GM18858 (cell line): ENCODE data around the gene CUX1.
"Not testable (repeated sequence)": the region's sequence is repeated elsewhere in the genome, so short reads cannot be mapped to it uniquely, and the experiment has no call there.

Source experiments
- ATAC-seq: cut with Tn5 transposase; IDR thresholded peaks from one replicate; pipeline ENCODE4 v1.9.1; 2021; ENCODE audit not compliant: unreplicated experiment

Gene CUX1

GRCh38 chr7:102119213-102119651 lies 301.8 kb downstream of the CUX1 start:
- no peak for ATAC-seq

- no peak for ATAC-seq
These were observed 302.5 kb downstream of the CUX1 start for GRCh38 chr7:102119925-102120324.

GRCh38 chr7:102120666-102121195 lies 303.3 kb downstream of the CUX1 start:
- ATAC-seq = no peak

- ATAC-seq = no peak
These were observed 304.6 kb downstream of the CUX1 start for GRCh38 chr7:102122026-102122425.

- ATAC-seq = no peak
These were observed 307.7 kb downstream of the CUX1 start for GRCh38 chr7:102125127-102125596.

GRCh38 chr7:102128303-102128702 lies 310.9 kb downstream of the CUX1 start:
- ATAC-seq = no peak

GRCh38 chr7:102129636-102130370 lies 312.4 kb downstream of the CUX1 start:
- no peak for ATAC-seq

GRCh38 chr7:102132209-102132752 lies 314.9 kb downstream of the CUX1 start:
- ATAC-seq = no peak

- ATAC-seq = no peak
These were observed 321.2 kb downstream of the CUX1 start for GRCh38 chr7:102138676-102139075.

GRCh38 chr7:102140952-102141370 lies 323.5 kb downstream of the CUX1 start:
- no peak for ATAC-seq

- not testable (repeated sequence) for ATAC-seq
These were observed 325.0 kb downstream of the CUX1 start for GRCh38 chr7:102142433-102142832.

- ATAC-seq = no peak
These were observed 328.7 kb downstream of the CUX1 start for GRCh38 chr7:102146122-102146521.

GRCh38 chr7:102147008-102147407 lies 329.6 kb downstream of the CUX1 start:
- ATAC-seq = no peak

- ATAC-seq = no peak
These were observed 331.4 kb downstream of the CUX1 start for GRCh38 chr7:102148799-102149198.

GRCh38 chr7:102149416-102149815 lies 332.0 kb downstream of the CUX1 start:
- ATAC-seq = no peak

GRCh38 chr7:102150266-102150665 lies 332.8 kb downstream of the CUX1 start:
- no peak for ATAC-seq

GRCh38 chr7:102152672-102153598 lies 335.5 kb downstream of the CUX1 start:
- ATAC-seq = no peak

- ATAC-seq = no peak
These were observed 336.1 kb downstream of the CUX1 start for GRCh38 chr7:102153599-102153946.

- no peak for ATAC-seq
These were observed 337.0 kb downstream of the CUX1 start for GRCh38 chr7:102154425-102154824.

GRCh38 chr7:102155821-102156441 lies 338.5 kb downstream of the CUX1 start:
- ATAC-seq = no peak

- ATAC-seq = no peak
These were observed 339.4 kb downstream of the CUX1 start for GRCh38 chr7:102156867-102157266.
